Measurements from ENCODE around the gene NUSAP1. TPM values are rescaled to one million over a fixed set of nuclear protein-coding genes. Genes with fewer than 3 reads are reported as not detected.
"Not testable (repeated sequence)": the region's sequence is repeated elsewhere in the genome, so short reads cannot be mapped to it uniquely, and the experiment has no call there.

NUSAP1 gene
- total and polyA plus RNA-seq, 4 donors: 4.6 to 149 (median 8.3) TPM

DNA sequence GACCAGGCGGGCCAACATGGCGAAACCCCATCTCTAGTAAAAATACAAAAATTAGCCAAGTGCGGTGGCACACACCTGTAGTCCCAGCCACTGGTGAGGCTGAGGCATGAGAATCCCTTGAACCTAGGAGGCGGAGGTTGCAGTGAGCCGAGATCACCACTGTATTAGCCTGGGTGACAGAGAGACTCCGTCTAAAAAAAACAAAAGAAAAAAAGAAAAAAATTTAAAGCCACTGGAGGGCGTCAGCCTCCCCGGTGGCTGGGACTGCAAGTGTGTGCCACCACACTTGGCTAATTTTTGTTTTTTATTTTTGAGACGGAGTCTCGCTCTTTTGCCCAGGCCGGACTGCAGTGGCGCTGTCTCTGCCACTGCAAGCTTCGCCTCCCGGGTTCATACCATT, 92.1 kb downstream of the NUSAP1 start:
- 95% methylated on average over 14 of the region's 14 CpGs for WGBS

DNA sequence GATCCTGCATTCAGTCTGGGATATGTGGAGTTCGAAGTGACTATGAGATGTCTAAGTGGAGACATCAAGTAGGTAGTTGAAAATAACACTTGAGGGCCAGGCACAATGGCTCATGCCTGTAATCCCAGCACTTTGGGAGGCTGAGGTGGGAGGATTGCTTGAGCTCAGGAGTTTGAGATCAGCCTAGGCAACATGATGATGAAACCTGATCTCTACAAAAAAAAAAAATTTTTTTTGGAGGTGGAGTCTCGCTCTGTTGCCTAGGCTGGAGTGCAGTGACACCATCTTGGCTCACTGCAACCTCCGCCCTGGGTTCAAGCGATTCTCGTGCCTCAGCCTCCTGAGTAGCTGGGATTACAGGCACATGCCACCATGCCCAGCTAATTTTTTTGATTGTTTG, 93.2 kb downstream of the NUSAP1 start:
- not testable (repeated sequence) for H3K9ac ChIP-seq (ENCODE audit: low read depth in 1 of 2, low read length in 2 of 2); H3K4me3 ChIP-seq (ENCODE audit: low read depth in 1 of 3, low read length in 3 of 3); H3K27ac ChIP-seq (ENCODE audit: low read depth in 1 of 2, low read length in 2 of 2); H3K36me3 ChIP-seq (ENCODE audit: control insufficient read depth in 4 of 4, insufficient read depth in 3 of 4, low read depth in 1 of 4, low read length in 3 of 4); H3K4me1 ChIP-seq (ENCODE audit: control insufficient read depth in 4 of 4, insufficient read depth in 4 of 4, low read length in 3 of 4); H3K9me3 ChIP-seq (ENCODE audit: control insufficient read depth in 4 of 4, low read length in 3 of 4); DNase-seq (ENCODE audit: low spot score); H3K27me3 ChIP-seq (ENCODE audit: control insufficient read depth in 4 of 4, insufficient read depth in 4 of 4, low read length in 3 of 4)
- 96% methylated on average over 5 of the region's 5 CpGs for WGBS

More for the DNA sequence above, 92.1 kb downstream of the NUSAP1 start:
- H3K4me1 ChIP-seq (ENCODE audit: control insufficient read depth in 4 of 4, insufficient read depth in 4 of 4, low read length in 3 of 4): peaks cover 0 to 6% (median 3%) of the 10 kb centered on the region in 4 donors
- no peak for TF ChIP-seq YY1 (IDR thresholded peaks at IDR 0.05)
- no peak for TF ChIP-seq FOXA2 (IDR thresholded peaks at IDR 0.05)
- TF ChIP-seq HNF4A (conservative IDR thresholded peaks at IDR 0.05): no peak
- TF ChIP-seq EGR1 (IDR thresholded peaks at IDR 0.05; ENCODE audit: low read depth in 2 of 2): no peak
- no peak for TF ChIP-seq NR2F2 (IDR thresholded peaks at IDR 0.05)
- no peak for TF ChIP-seq RAD21 (IDR thresholded peaks at IDR 0.05)
- TF ChIP-seq, protein P1, sequence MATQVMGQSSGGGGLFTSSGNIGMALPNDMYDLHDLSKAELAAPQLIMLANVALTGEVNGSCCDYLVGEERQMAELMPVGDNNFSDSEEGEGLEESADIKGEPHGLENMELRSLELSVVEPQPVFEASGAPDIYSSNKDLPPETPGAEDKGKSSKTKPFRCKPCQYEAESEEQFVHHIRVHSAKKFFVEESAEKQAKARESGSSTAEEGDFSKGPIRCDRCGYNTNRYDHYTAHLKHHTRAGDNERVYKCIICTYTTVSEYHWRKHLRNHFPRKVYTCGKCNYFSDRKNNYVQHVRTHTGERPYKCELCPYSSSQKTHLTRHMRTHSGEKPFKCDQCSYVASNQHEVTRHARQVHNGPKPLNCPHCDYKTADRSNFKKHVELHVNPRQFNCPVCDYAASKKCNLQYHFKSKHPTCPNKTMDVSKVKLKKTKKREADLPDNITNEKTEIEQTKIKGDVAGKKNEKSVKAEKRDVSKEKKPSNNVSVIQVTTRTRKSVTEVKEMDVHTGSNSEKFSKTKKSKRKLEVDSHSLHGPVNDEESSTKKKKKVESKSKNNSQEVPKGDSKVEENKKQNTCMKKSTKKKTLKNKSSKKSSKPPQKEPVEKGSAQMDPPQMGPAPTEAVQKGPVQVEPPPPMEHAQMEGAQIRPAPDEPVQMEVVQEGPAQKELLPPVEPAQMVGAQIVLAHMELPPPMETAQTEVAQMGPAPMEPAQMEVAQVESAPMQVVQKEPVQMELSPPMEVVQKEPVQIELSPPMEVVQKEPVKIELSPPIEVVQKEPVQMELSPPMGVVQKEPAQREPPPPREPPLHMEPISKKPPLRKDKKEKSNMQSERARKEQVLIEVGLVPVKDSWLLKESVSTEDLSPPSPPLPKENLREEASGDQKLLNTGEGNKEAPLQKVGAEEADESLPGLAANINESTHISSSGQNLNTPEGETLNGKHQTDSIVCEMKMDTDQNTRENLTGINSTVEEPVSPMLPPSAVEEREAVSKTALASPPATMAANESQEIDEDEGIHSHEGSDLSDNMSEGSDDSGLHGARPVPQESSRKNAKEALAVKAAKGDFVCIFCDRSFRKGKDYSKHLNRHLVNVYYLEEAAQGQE (IDR thresholded peaks at IDR 0.05): no peak
- TF ChIP-seq JUND (IDR thresholded peaks at IDR 0.05): no peak
- TF ChIP-seq, protein P2, sequence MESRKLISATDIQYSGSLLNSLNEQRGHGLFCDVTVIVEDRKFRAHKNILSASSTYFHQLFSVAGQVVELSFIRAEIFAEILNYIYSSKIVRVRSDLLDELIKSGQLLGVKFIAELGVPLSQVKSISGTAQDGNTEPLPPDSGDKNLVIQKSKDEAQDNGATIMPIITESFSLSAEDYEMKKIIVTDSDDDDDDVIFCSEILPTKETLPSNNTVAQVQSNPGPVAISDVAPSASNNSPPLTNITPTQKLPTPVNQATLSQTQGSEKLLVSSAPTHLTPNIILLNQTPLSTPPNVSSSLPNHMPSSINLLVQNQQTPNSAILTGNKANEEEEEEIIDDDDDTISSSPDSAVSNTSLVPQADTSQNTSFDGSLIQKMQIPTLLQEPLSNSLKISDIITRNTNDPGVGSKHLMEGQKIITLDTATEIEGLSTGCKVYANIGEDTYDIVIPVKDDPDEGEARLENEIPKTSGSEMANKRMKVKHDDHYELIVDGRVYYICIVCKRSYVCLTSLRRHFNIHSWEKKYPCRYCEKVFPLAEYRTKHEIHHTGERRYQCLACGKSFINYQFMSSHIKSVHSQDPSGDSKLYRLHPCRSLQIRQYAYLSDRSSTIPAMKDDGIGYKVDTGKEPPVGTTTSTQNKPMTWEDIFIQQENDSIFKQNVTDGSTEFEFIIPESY (IDR thresholded peaks at IDR 0.05): no peak
- no peak for TF ChIP-seq TAF1 (conservative IDR thresholded peaks at IDR 0.05)
- no peak for TF ChIP-seq RXRA (IDR thresholded peaks at IDR 0.05)
- TF ChIP-seq, protein P3, sequence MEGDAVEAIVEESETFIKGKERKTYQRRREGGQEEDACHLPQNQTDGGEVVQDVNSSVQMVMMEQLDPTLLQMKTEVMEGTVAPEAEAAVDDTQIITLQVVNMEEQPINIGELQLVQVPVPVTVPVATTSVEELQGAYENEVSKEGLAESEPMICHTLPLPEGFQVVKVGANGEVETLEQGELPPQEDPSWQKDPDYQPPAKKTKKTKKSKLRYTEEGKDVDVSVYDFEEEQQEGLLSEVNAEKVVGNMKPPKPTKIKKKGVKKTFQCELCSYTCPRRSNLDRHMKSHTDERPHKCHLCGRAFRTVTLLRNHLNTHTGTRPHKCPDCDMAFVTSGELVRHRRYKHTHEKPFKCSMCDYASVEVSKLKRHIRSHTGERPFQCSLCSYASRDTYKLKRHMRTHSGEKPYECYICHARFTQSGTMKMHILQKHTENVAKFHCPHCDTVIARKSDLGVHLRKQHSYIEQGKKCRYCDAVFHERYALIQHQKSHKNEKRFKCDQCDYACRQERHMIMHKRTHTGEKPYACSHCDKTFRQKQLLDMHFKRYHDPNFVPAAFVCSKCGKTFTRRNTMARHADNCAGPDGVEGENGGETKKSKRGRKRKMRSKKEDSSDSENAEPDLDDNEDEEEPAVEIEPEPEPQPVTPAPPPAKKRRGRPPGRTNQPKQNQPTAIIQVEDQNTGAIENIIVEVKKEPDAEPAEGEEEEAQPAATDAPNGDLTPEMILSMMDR (IDR thresholded peaks at IDR 0.05; ENCODE audit: low read depth, low read length, missing input control): no peak
- TF ChIP-seq HNF4G (IDR thresholded peaks at IDR 0.05): no peak
- TF ChIP-seq GABPA (IDR thresholded peaks at IDR 0.05 in 1 of 2, conservative IDR thresholded peaks at IDR 0.05 in 1 of 2): no peak
- TF ChIP-seq FOXA1 (IDR thresholded peaks at IDR 0.05): no peak
- no peak for TF ChIP-seq SP1 (IDR thresholded peaks at IDR 0.05)
- no peak overlapping the region for H3K27ac ChIP-seq (ENCODE audit: low read depth in 1 of 2, low read length in 2 of 2)
- H3K27me3 ChIP-seq (ENCODE audit: control insufficient read depth in 4 of 4, insufficient read depth in 4 of 4, low read length in 3 of 4): no peaks in the 10 kb centered on the region
- DNase-seq (ENCODE audit: low spot score): no peak
- no peaks in the 10 kb centered on the region for H3K36me3 ChIP-seq (ENCODE audit: control insufficient read depth in 4 of 4, insufficient read depth in 3 of 4, low read depth in 1 of 4, low read length in 3 of 4)
- no peak overlapping the region for H3K4me3 ChIP-seq (ENCODE audit: low read depth in 1 of 3, low read length in 3 of 3)
- no peaks in the 10 kb centered on the region for H3K9me3 ChIP-seq (ENCODE audit: control insufficient read depth in 4 of 4, low read length in 3 of 4)
- no peak overlapping the region for H3K9ac ChIP-seq (ENCODE audit: low read depth in 1 of 2, low read length in 2 of 2)

Measured in liver (tissue), 9 donors.